HepG2 (cell line): ENCODE data around the gene PHAX. TPM values are rescaled to one million over a fixed set of nuclear protein-coding genes. Genes with fewer than 3 reads are reported as not detected.

Experiments used
- BORCS8-MEF2B ChIP-seq: sonication (generic); formaldehyde crosslinking; IDR thresholded peaks from 2 replicates; pipeline ENCODE4 v1.8.0; 2022; ENCODE audit warnings: mild to moderate bottlenecking, missing genetic modification reagents
- CCAR2 ChIP-seq: fragments of 200-400 bp; formaldehyde crosslinking; optimal IDR thresholded peaks from 2 replicates; pipeline ENCODE3; 2018; ENCODE audit warnings: low read depth, mild to moderate bottlenecking, low read length, moderate library complexity
- DMTF1 ChIP-seq: sonication (generic); formaldehyde crosslinking; IDR thresholded peaks from 2 replicates; pipeline ENCODE4 v1.4.0; 2020; ENCODE audit warnings: mild to moderate bottlenecking, missing genetic modification reagents
- FIP1L1 ChIP-seq: fragments of 200-400 bp; formaldehyde crosslinking; IDR thresholded peaks from 2 replicates; pipeline ENCODE4 v1.6.1; 2018; ENCODE audit warnings: low read depth, mild to moderate bottlenecking, low read length, moderate library complexity, borderline replicate concordance; ENCODE audit not compliant: insufficient read depth
- GABPB1 ChIP-seq: IDR thresholded peaks from 2 replicates; pipeline ENCODE4 v1.6.1; 2016; ENCODE audit warnings: mild to moderate bottlenecking, missing genetic modification reagents, moderate library complexity, missing compliant biosample characterization
- JUN ChIP-seq: sonication (generic); formaldehyde crosslinking; IDR thresholded peaks from 2 replicates; pipeline ENCODE4 v1.4.0; 2020; ENCODE audit warnings: mild to moderate bottlenecking, missing genetic modification reagents
- KMT2A ChIP-seq: sonication (generic); formaldehyde crosslinking; IDR thresholded peaks from 2 replicates; pipeline ENCODE4 v1.4.0; 2020; ENCODE audit warnings: missing genetic modification reagents
- MYNN ChIP-seq: sonication (generic); formaldehyde crosslinking; IDR thresholded peaks from 2 replicates; pipeline ENCODE4 v1.4.0; 2020; ENCODE audit warnings: mild to moderate bottlenecking, low read depth, missing genetic modification reagents
- NONO ChIP-seq, 2 experiments: fragments of 450-650 bp in 1 of 2; sonication (generic) in 1 of 2; formaldehyde crosslinking in 1 of 2; IDR thresholded peaks in 1 of 2; conservative IDR thresholded peaks in 1 of 2; 2 replicates each; pipeline versions ENCODE4 v1.6.1 to v1.8.0; 2017 to 2022; ENCODE audit warnings: mild to moderate bottlenecking in 1 of 2, missing genetic modification reagents in 1 of 2, moderate library complexity in 1 of 2
- NR3C1 ChIP-seq: sonication (generic); formaldehyde crosslinking; IDR thresholded peaks from 2 replicates; pipeline ENCODE4 v1.4.0; 2020; ENCODE audit warnings: missing genetic modification reagents
- RBAK ChIP-seq: sonication (generic); formaldehyde crosslinking; IDR thresholded peaks from 2 replicates; pipeline ENCODE4 v1.5.1; 2020; ENCODE audit warnings: mild to moderate bottlenecking, missing genetic modification reagents
- RFX5 ChIP-seq: IDR thresholded peaks from 2 replicates; pipeline ENCODE4 v1.6.1; 2011; ENCODE audit warnings: low read depth, low read length, improper control_type of control experiment
- RNF2 ChIP-seq: fragments of 450-650 bp; conservative IDR thresholded peaks from 2 replicates; pipeline ENCODE4 v1.6.1; 2016; ENCODE audit warnings: low read depth
- RNF219 ChIP-seq: sonication (generic); formaldehyde crosslinking; IDR thresholded peaks from 2 replicates; pipeline ENCODE4 v1.5.0; 2020; ENCODE audit warnings: mild to moderate bottlenecking, missing genetic modification reagents
- RORA ChIP-seq: sonication (generic); formaldehyde crosslinking; IDR thresholded peaks from 2 replicates; pipeline ENCODE4 v1.5.0; 2020; ENCODE audit warnings: mild to moderate bottlenecking, missing genetic modification reagents, moderate library complexity
- ZBTB7B ChIP-seq: sonication (generic); formaldehyde crosslinking; IDR thresholded peaks from 2 replicates; pipeline ENCODE4 v1.4.0; 2020; ENCODE audit warnings: missing genetic modification reagents
- ZKSCAN5 ChIP-seq: sonication (generic); formaldehyde crosslinking; IDR thresholded peaks from 2 replicates; pipeline ENCODE4 v1.5.1; 2020; ENCODE audit warnings: mild to moderate bottlenecking, missing genetic modification reagents
- ZNF274 ChIP-seq: sonication (generic); formaldehyde crosslinking; IDR thresholded peaks from 2 replicates; pipeline ENCODE4 v1.5.1; 2020; ENCODE audit warnings: mild to moderate bottlenecking, missing genetic modification reagents
- ZNF282 ChIP-seq: fragments of 450-650 bp; IDR thresholded peaks from 2 replicates; pipeline ENCODE4 v1.6.1; 2018; ENCODE audit not compliant: partially characterized antibody
- ZNF350 ChIP-seq: sonication (generic); formaldehyde crosslinking; IDR thresholded peaks from 2 replicates; pipeline ENCODE4 v1.4.0; 2020; ENCODE audit warnings: mild to moderate bottlenecking, low read depth, missing genetic modification reagents, borderline replicate concordance
- polyA plus RNA-seq, 8 experiments: library from polyadenylated mRNA; depleted of rRNA in 3 of 8; stranded (reverse) in 7 of 8; unstranded in 1 of 8; fragments of >200 nt; fragmentation: Illumina TruSeq in 4 of 8; extraction: Trizol in 4 of 8; gene quantifications; 2 replicates each; pipeline versions ENCODE4 v1.2.1 to v1.2.3, GENCODE V29; 2011 to 2016; ENCODE audit warnings: low read depth in 4 of 8, missing spikeins in 1 of 8, mixed read lengths in 1 of 8; ENCODE audit not compliant: insufficient read depth in 1 of 8
- total RNA-seq, 5 experiments: library from RNA; depleted of rRNA; stranded (reverse); fragments of >200 nt; fragmentation: Illumina TruSeq; extraction: Trizol; gene quantifications; 2 replicates each; pipeline ENCODE4 v1.2.3, GENCODE V29; 2016; ENCODE audit warnings: low read depth in 1 of 5
- TF ChIP-seq, protein P1 (sequence below): sonication (generic); formaldehyde crosslinking; IDR thresholded peaks from 2 replicates; pipeline ENCODE4 v1.4.0; 2020; ENCODE audit warnings: missing genetic modification reagents
- TF ChIP-seq, protein P2 (sequence below): sonication (generic); formaldehyde crosslinking; IDR thresholded peaks from 2 replicates; pipeline ENCODE4 v1.4.0; 2020; ENCODE audit warnings: missing genetic modification reagents
- TF ChIP-seq, protein P3 (sequence below): sonication (generic); formaldehyde crosslinking; IDR thresholded peaks from 2 replicates; pipeline ENCODE4 v1.4.0; 2020; ENCODE audit warnings: missing genetic modification reagents

PHAX gene
- total and polyA plus RNA-seq, 2 of the 13 experiments (the other 11 are each of a cell fraction or from before 2014, with no cell fraction given), result 20.0 to 59.7 TPM

- TF ChIP-seq ZBTB7B, result peak; percentile 62; the same call in 1 of the 2 replicates
- no peak for TF ChIP-seq CCAR2
- TF ChIP-seq, protein P1, sequence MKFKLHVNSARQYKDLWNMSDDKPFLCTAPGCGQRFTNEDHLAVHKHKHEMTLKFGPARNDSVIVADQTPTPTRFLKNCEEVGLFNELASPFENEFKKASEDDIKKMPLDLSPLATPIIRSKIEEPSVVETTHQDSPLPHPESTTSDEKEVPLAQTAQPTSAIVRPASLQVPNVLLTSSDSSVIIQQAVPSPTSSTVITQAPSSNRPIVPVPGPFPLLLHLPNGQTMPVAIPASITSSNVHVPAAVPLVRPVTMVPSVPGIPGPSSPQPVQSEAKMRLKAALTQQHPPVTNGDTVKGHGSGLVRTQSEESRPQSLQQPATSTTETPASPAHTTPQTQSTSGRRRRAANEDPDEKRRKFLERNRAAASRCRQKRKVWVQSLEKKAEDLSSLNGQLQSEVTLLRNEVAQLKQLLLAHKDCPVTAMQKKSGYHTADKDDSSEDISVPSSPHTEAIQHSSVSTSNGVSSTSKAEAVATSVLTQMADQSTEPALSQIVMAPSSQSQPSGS (CRISPR knock-in tag), result 0 out of 2 replicates have a peak, but pooled peaks have one; percentile 32
- peak; percentile 92 for TF ChIP-seq GABPB1 (CRISPR knock-in tag)
- no peak for TF ChIP-seq RFX5
- TF ChIP-seq KMT2A (CRISPR knock-in tag), result peak; percentile 91
- no peak for TF ChIP-seq DMTF1
- TF ChIP-seq RNF2, result no peak
- TF ChIP-seq, protein P2, sequence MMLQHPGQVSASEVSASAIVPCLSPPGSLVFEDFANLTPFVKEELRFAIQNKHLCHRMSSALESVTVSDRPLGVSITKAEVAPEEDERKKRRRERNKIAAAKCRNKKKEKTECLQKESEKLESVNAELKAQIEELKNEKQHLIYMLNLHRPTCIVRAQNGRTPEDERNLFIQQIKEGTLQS (CRISPR knock-in tag), result peak; percentile 51
- TF ChIP-seq RNF219 (CRISPR knock-in tag), result no peak
- TF ChIP-seq RBAK, result 0 out of 2 replicates have a peak, but pooled peaks have one; percentile 59
- TF ChIP-seq MYNN, result no peak
- TF ChIP-seq, protein P3, sequence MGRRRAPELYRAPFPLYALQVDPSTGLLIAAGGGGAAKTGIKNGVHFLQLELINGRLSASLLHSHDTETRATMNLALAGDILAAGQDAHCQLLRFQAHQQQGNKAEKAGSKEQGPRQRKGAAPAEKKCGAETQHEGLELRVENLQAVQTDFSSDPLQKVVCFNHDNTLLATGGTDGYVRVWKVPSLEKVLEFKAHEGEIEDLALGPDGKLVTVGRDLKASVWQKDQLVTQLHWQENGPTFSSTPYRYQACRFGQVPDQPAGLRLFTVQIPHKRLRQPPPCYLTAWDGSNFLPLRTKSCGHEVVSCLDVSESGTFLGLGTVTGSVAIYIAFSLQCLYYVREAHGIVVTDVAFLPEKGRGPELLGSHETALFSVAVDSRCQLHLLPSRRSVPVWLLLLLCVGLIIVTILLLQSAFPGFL (CRISPR knock-in tag), result no peak
- no peak for TF ChIP-seq NR3C1
- no peak for TF ChIP-seq FIP1L1
- peak; percentile 82; the same call in 1 of the 2 replicates for TF ChIP-seq BORCS8-MEF2B
- TF ChIP-seq RORA (CRISPR knock-in tag), result no peak
- no peak for TF ChIP-seq ZNF282
- peak; percentile 77; the same call in 1 of the 2 replicates for TF ChIP-seq ZNF350 (CRISPR knock-in tag)
- no peak for TF ChIP-seq NONO (IDR thresholded peaks at IDR 0.05)
- peak; percentile 81 for TF ChIP-seq NONO (CRISPR knock-in tag; conservative IDR thresholded peaks at IDR 0.05)
- no peak for TF ChIP-seq ZKSCAN5 (CRISPR knock-in tag)
- no peak for TF ChIP-seq JUN
- peak; percentile 58; the same call in 1 of the 2 replicates for TF ChIP-seq ZNF274 (CRISPR knock-in tag)
Measured at GRCh38 chr5:126594748-126595485, 5.8 kb upstream of the PHAX start, which contains the start of gene ALDH7A1 (continued).
